NCI-H2227 (cell line): ENCODE results near the gene ESR1.

Experiments
- DNase-seq: peaks from one replicate; lab custom pipeline; 2025; ENCODE audit not compliant: unreplicated experiment; lab: John Stamatoyannopoulos, UW

Gene ESR1

DNA sequence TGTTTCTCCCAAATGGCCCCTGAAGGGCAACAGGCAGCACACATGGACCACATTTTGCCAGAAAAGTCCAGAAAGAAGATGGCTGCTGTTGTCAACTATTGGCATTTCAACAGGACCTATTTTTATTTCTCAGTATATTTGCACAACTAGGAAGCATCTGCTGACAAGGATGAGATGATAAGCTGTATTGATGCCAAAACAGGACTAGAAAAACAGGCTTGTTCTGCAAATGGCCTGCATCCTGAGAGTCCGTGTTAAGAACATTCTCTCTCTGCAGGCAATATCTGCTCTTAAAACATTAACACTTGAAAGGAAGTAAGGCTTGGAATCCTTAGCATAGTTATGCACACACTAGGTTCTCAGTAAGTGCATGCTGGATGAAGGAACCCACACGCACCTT is 283.7 kb downstream of the ESR1 start:
- DNase-seq = no peak

DNA sequence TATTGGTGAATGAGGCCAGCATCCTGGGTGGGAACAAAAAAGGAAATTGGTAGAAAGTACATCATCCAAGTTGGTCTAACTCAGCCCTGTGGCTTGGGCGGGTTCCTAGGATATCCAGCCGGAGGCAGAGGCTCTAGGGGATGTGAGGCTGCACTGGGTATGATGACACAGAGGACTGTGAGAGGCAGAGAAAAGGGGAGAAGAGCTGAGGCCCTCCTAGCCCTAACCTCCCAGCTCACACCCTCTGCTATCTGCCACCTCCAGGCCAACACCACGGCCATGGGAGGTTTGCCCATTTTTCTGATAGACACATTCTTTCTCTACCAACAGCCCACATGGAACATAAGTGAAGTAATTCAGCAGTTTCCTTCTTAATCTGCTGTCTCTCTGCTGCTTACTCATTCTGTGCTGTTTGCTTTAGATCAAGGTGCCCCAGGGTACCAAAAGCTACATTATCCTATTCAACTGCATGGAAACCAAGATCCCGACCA is 284.4 kb downstream of the ESR1 start:
- no peak for DNase-seq

DNA sequence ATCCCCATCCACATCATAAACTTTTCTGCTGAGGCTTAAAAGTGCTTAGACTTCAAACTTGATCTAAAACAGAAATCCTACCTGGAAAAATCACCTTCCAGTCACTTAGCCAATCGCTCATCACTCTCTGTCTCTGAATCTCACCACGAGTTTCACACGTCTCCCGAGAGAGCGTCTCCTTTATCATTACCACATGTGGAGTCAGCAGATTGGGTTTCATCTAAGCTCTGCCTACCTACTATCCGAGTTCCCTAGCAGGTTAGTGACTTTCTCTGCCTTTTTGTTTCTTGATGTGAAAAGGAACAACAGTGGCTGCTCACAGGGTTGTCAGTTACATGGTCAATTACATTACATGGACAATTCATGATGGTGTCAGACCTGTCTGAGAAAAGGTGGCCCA is 286.2 kb downstream of the ESR1 start:
- DNase-seq = no peak

DNA sequence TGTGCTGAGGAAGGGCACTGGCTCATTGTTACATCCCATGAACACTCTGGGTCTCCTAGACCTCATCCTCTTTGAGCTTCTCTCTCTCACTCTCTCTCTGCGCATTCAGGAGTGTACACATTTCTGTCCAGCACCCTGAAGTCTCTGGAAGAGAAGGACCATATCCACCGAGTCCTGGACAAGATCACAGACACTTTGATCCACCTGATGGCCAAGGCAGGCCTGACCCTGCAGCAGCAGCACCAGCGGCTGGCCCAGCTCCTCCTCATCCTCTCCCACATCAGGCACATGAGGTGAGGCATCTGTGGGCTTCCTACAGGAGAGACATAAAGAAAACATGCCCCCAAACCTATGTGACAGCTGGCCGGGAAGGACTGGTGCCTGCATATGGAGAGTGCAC is 286.8 kb downstream of the ESR1 start:
- DNase-seq = no peak

DNA sequence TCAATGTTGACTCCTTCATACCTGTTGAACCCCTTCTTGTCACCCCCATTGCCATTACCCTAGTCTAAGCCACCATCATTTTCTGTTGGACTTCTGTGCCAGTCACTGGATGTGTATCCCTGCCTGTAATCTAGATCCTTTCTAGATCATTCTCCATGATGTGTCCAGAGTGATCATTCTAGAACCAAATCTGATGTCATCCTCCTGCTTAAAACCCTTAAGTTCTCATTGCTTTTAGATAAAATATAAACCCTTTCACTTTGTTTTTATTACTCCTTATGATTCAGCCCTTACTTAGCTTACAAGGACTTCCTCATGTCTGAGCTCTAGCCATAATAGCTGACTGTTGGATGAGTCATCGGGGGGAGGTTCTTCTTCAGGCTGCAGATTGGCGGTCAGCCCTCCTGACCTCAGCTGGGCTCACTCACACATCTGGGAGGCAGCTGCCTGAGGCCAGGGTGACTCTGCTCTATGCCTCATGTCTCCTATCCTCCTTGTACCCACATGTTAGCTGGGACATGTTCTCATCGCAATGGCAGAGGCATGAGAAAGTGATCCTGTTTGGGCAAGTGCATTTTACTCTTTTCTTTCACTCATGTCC is 287.6 kb downstream of the ESR1 start:
- DNase-seq = no peak

DNA sequence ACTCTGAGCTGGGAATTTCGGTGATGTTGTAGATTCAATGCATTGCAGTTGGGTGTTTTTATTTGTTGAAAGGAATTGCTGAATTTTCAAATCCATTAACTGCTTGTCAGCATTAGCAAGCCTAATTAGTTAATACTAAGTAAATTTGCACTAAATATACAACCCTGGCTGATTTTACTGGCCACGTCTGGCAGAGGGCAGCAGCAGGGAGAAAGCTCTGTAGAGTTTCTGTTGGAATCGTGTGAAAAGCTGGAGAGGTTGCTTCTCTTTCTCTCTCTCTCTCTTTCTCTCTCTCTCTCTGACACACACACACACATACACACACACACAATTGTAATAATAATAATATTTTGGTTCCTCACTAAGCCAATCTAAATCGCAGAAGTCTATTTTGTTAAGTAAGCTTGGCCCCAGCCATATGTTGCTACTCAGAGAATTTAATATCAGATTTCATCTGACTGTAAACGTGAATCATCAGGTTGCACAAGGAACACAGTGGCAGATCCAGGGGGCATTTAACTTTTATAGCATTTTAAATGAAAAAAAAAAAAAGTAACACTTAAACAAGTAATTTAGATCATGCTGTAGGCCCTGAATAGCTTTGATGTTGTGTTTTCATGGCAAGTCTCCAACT is 289.5 kb downstream of the ESR1 start:
- no peak for DNase-seq

DNA sequence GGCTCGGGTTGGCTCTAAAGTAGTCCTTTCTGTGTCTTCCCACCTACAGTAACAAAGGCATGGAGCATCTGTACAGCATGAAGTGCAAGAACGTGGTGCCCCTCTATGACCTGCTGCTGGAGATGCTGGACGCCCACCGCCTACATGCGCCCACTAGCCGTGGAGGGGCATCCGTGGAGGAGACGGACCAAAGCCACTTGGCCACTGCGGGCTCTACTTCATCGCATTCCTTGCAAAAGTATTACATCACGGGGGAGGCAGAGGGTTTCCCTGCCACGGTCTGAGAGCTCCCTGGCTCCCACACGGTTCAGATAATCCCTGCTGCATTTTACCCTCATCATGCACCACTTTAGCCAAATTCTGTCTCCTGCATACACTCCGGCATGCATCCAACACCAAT is 291.2 kb downstream of the ESR1 start:
- no peak for DNase-seq

DNA sequence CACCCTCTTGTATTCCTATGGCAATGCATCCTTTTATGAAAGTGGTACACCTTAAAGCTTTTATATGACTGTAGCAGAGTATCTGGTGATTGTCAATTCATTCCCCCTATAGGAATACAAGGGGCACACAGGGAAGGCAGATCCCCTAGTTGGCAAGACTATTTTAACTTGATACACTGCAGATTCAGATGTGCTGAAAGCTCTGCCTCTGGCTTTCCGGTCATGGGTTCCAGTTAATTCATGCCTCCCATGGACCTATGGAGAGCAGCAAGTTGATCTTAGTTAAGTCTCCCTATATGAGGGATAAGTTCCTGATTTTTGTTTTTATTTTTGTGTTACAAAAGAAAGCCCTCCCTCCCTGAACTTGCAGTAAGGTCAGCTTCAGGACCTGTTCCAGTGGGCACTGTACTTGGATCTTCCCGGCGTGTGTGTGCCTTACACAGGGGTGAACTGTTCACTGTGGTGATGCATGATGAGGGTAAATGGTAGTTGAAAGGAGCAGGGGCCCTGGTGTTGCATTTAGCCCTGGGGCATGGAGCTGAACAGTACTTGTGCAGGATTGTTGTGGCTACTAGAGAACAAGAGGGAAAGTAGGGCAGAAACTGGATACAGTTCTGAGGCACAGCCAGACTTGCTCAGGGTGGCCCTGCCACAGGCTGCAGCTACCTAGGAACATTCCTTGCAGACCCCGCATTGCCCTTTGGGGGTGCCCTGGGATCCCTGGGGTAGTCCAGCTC is 292.1 kb downstream of the ESR1 start:
- DNase-seq = no peak

DNA sequence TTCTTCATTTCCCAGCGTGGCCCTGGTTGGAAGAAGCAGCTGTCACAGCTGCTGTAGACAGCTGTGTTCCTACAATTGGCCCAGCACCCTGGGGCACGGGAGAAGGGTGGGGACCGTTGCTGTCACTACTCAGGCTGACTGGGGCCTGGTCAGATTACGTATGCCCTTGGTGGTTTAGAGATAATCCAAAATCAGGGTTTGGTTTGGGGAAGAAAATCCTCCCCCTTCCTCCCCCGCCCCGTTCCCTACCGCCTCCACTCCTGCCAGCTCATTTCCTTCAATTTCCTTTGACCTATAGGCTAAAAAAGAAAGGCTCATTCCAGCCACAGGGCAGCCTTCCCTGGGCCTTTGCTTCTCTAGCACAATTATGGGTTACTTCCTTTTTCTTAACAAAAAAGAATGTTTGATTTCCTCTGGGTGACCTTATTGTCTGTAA is 292.7 kb downstream of the ESR1 start:
- DNase-seq = no peak

DNA sequence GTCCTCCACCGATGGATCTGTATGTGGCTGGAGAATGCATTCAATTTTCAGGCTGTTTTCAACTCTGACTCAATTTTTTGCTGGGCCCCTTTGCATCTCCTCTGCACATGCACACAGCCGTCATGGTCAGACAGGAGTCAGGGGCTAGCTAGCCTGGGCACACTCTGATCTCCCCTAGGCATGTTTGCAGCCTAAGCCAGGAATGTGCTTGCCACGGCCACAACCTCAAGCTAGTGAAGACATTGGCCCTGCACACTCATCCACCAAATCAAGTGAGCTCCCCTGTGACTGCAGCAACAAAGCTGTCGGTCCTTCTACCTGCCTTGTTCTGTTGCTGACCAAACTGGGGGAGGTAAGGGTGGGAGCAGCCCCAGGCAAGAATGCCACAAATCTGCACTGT is 300.5 kb downstream of the ESR1 start:
- DNase-seq = no peak

DNA sequence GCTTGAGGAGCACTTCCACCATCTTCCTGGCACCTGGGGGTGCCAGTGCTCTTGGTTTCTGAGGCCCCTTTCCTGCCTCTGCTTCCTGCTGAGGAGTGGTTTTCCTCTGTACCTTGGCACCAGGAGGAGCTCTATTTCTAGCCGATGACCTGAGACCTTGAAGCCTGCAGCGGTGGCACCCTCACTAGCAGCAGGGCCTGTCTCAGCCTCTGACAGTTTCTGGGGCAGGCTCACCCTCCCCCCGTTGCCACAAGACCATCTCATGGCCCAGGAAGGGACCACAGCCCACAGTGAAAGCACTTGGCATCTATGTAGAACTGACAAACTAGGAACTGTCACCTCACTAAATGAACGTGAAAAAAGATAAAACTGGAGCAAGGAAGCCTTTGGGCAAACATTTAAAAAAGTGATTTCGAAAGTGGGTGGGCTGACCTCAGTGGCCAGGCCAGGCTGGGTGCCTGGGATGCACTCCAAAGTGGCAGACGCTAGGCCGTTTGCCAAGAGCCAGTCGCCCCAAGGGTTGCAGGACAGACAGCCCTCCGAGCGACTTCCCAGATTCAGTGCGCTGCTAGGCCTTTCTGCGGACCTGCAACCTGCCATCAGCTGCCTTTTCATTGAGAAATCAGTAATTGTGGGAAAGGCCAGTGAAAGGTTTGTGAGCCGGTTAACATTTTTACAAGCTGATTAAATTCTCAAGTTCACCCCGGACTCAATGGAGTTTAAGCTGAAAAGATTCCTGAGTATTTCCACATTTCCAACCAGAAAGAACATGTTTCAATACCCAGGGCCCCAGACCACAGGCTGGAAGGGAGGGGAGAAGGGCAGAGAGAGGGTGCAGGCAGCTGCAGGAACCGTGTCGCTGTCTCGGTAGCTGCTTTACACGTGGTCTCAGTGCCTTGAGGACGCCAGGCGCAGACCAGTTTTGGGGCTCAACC is 303.7 kb downstream of the ESR1 start:
- DNase-seq = no peak

DNA sequence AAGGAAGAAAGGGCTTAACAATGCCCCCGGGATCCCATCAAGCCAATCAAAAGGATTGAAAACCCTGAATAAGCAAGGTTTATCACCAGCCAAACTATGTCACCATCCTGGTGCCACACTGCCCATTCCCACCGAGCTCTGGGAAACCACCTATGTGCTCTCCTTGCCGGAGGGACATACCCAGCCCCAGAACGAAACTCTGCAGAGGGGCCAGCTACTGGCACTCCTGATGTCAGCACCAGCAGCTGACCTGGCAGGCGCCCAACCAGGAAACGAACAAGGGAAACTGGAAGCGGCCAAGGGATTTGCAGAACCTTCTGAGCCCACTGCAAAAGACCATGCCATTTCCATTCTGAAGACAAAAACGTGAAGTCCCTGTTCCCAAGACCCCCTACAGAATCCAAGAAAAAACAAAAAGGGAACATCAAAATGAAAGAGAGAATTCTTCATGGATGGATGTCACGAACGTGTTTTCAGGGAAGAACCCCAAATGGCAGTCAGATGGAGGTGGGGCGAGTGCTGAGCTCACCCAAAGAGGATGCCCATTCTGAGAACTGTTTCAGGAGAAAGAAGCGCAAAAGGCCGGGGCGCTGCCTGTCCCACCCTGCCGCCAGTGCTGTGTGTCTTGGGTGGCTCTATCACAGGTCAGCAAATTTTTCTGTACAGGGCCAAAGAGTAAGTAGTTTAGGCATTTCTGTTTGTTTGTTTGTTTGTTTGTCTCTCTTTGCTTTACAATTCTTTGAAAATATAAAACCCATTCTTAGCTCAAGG is 305.2 kb downstream of the ESR1 start:
- DNase-seq = no peak

DNA sequence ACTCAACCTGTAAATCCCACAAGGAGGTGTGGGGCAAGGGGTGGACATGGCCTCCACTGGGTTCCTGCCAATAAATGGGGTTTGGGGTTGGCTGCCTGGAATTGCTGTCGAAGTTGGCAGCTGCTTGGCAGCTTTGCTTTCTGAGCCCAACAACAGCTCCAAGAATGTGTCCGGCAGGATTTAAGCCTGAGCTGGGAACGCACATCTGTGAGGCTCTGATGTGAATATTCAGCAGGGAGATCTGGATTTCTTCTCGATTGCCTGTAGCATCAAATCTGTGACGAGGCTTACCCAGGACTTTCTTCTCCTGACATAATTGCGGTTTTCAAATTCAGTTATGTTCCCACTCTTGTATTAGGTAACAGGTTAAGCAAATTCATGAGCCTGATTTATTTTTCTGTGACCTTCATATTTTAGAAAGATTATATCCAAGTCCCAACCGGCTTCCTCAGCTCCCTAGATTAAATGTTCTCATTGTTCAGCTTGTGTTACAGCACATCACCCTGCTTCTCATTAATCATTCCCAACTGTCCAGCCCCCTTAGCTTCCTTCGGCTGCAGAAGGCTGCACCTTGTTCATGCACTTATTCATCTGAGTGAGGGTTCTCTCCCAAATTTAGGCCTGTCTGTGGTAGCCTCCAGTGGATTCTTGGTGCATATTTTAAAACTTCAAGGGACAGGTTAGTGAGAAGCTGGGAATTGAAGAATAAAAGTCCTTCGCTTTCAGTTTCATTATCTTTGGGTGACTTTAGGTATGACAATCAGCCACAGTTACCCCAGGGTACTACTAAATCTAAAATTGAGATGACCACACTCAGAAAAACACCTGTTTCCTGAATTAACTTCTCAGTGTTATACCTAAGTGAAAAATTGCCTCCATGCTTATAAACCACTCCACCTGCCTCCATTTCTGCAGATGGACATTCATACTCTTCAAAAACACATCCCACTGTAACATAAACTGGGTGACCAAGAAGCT is 310.0 kb downstream of the ESR1 start:
- no peak for DNase-seq

DNA sequence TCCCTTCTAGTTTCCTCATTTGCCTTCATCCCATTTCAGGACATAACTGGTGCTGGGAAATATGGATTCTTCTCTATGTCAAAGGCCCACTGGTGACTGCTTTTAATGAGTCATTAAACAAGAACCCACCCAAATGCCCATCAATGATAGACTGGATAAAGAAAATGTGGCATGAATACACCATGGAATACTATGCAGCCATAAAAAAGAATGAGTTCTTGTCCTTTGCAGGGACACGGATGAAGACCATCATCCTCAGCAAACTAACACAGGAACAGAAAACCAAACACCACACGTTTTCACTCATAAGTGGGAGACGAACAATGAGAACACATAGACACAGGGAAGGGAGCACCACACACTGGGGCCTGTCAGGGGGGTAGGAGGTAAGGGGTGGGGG is 310.7 kb downstream of the ESR1 start:
- no peak for DNase-seq

DNA sequence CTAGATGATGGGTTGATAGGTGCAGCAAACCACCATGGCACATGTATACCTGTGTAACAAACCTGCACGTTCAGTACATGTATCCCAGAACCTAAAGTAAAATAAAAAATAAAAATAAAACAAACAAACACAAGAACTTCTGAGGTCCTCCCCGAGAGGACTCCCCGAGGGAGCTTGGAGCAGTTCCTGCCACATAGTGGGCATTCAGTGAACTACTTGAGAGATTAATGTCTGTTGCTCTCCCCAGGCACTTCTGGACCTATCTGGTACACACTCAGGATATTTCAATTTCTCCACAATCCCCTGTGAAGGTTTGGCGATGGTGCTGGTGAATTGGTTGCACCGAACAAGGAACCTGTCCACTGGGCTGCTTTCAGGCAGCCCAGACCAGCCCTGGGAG is 311.2 kb downstream of the ESR1 start:
- DNase-seq = no peak

DNA sequence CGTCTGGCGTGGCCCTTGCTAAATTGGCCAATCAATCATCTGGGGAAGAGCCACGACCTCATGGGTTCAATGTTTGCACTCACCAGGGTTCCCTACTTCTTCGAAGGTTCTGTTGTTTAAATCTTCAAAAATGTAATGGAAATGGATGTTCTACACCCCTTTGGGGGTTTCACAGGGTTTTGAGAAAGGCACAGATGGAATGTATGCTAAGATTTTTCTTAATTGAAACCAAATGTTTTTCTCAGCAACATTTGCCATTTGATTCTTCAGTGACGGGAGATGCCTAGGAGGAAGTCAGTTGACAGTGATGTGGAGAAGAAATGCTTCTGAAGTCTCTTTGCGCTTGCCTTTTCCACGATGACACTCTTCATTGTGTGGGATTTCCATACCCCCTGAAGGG is 312.3 kb downstream of the ESR1 start:
- no peak for DNase-seq

DNA sequence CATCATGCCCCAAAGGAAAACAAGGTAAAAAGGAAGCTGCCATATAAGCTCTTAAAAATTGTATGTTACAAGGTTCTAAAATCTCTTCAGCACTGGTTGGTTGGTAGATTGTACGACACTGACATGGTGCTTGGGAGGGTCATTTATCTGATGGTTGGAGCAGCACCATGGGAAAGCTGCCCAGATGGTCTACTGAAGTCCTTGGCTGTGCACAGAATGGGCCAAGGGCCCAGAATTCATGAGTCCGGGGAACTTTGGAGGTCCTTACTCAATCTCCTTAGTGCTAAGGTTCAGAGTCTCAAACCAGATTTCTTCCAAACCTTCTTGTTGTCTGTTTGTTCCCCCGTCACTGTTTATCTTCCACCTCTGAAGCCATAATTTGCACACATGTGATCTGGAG is 314.4 kb downstream of the ESR1 start:
- no peak for DNase-seq

DNA sequence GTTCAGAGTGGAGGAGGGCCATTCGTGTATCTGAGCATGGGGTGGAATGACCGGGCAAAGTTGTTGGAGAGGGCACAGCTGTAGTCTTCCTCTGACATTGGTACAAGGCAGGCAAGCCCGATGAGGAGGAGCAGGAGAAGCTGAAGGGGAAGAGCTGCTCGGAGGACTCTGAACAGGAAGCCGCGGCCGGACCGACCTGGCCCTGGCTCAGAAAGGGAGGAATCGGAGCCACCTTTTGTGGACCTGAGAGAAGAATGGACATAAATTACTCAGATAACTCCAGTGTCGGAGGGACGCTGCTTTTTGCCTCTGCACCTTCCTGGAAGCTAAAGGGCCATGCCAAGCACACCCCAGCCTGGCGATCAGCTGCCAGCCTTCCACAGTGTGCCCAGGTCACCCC is 315.0 kb downstream of the ESR1 start:
- DNase-seq = no peak

DNA sequence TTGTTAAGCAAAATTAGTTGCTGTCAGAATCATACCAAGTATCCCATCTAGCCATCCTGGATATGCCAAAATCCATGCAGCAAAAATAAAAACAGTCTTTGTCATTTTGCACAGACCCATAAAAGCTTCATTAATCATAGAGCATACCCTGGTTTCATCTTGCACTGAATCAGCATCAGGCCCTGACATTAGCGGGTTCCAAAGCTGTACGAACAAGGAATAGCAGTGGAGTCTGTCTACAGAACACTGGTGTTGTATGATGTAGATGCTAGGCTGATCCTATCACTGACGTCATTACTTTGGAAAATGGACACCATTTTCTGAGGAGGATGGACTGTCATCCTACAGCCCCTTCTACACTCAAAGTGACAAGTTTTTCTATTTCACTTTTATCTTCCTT is 315.6 kb downstream of the ESR1 start:
- no peak for DNase-seq
